ENCODE data around the gene TANC1.

TANC1 gene

GRCh38 chr2:159232456-159233170, 264.2 kb downstream of the TANC1 start:
- DNase-seq, result no peak

- DNase-seq, result no peak
Observed at GRCh38 chr2:159234868-159235267, 266.4 kb downstream of the TANC1 start.

DNA sequence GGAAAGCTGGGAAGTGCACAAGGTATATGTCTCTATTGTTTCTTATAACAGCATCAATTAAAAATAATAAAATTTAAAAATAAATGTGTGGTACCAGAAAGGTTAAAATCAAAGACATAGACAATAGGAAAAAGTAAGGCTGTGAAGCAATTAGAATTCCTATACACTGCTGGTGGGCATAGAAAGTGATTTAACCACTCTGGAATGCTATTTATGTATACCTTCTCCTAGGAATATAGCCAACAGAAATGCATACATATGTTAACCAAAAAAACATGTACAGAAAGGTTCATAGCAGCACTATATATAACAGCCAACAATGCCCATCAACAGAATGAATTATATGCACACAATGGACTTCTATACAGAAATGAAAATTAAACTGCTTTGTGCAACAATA, 275.1 kb downstream of the TANC1 start:
- no peak for DNase-seq

GRCh38 chr2:159246325-159246988, 278.0 kb downstream of the TANC1 start:
- DNase-seq, result no peak

GRCh38 chr2:159249990-159250715, 281.7 kb downstream of the TANC1 start:
- no peak for DNase-seq

- DNase-seq, result no peak
Observed at GRCh38 chr2:159251296-159252173, 283.1 kb downstream of the TANC1 start.

- DNase-seq, result no peak
Observed at GRCh38 chr2:159252905-159253304, 284.5 kb downstream of the TANC1 start.

GRCh38 chr2:159256159-159256558, 287.7 kb downstream of the TANC1 start:
- no peak for DNase-seq

- no peak for DNase-seq
Observed at GRCh38 chr2:159262226-159262625, 293.8 kb downstream of the TANC1 start.

DNA sequence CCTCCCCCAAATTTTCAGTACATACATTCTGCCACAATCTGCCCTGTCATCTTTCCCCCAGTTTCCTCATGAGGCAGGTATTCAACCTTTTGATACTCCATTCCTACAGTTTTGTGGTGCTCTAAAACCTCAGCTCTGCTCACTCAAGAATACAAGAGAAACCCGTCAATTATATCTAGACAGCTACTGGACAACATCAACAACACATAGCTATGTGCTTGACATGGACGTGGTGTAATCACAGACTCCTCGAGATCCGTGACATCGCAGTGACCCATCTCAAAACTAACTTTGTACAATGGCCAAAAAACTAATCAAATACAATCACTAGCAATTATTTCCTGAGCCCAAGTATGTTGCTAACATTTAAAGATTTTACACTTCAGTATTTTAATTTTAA, 294.5 kb downstream of the TANC1 start:
- DNase-seq, result no peak

- DNase-seq, result no peak
Observed at GRCh38 chr2:159265171-159265576, 296.7 kb downstream of the TANC1 start.

DNA sequence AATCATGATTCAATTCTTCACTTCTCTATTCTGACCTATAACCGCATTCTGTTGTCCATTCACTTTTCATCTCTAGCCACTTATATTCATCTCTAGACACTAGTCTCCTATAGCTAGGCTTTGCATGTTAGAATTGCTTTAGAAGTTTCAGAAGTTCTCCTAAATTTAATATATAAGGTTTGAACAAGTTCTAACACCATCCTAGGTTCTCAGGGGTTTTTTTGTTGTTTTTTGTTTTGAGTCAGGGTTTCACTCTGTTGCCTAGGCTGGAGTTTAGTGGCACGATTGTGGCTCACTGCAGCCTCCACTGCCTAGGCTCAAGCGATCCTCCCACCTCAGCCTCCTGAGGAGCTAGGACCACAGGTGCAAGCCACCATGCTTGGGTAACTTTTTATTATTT, 298.1 kb downstream of the TANC1 start:
- no peak for DNase-seq

- DNase-seq, result no peak
Observed at GRCh38 chr2:159267921-159268320, 299.5 kb downstream of the TANC1 start.

- no peak for DNase-seq
Observed at GRCh38 chr2:159270744-159271379, 302.4 kb downstream of the TANC1 start.

- DNase-seq, result no peak
Observed at GRCh38 chr2:159272156-159272555, 303.7 kb downstream of the TANC1 start.

DNA sequence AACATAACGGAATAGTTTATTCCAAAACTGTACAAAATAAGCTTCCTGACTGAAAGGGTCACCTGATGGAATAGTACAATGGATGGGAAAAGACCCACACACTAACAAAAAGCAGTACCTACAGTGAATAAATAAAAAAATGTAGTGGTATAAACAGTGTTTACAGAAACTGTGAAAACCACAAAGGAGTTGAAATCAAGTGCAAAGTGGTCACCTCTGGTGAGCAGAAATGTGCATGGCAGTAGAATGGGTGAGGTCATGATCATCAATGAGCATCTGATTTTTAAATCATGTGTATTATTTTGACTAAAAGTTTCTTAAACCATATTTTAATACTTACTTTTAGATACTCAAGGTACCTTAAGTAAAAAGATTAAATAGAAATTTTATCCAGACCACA, 306.7 kb downstream of the TANC1 start:
- DNase-seq, result no peak

DNA sequence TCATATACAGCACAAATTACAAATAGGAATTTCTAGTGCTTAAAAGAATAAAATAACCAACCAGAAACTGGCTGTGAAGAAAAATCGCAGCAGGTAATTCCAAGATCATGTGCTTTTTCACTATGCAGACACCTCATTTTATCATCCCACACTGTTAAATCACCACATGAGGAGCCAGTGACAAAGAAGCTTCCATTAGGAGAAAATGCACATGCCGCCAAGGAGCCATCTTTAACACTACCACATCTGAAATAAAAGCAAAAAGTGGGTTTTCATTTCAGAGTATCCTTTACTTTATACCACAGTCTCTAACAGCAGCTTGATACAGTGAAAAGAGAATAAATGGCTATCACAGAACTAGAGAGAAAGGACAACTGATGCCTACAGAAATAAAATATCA, 311.3 kb downstream of the TANC1 start:
- DNase-seq, result no peak

GRCh38 chr2:159281002-159281401, 312.6 kb downstream of the TANC1 start:
- no peak for DNase-seq
